ENCODE results near the gene ARL5A.

DNA sequence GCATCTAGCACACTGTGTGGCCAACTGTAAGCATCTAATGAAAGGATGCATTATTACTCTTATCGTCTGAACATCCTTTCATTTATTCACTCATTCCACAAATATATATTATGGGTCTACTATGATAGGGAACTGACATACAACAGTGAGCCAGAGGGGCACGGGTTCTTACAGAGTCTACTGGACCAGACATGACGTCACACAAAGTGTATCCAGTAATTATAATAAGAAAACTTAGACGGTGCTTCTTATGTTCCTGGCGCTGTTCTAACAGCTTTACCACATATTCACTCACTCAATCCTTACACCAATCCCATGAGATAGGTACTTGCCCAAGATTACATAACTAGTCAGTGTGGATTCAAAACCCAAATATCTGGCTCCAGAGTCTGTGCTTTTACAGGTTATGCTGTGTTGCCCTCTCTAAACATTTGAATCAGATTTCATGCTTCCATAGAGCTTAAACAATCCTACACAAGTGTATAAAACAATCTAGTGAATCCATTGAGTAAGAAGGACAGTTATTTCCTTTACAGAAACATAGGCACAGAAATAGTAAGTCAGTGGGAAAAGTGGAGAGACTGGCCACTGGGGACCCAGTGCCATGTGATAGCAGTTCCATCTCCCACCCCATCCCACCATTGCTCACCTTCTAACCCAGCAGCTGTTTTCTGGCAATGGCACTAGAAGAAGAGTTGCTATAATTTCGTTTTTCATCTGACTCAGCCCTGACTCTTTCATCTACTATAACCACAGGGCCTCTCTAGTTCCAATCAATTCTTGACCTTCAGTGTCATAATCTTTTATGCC is 24.2 kb upstream of the ARL5A start:
- TF ChIP-seq CTCF (IDR thresholded peaks at IDR 0.05): no peak
- TF ChIP-seq POLR2A (IDR thresholded peaks at IDR 0.05): no peak

All from body of pancreas (tissue), 4 donors.